Lower leg skin (tissue), 3 donors: ENCODE data around the gene ACADM.

Experiments used
- POLR2A ChIP-seq, 2 donors: fragments of 450-650 bp; IDR thresholded peaks; one replicate each; pipeline ENCODE4 v1.6.1; 2016 to 2017; ENCODE audit warnings: antibody characterized with exemption in 2 of 2, mild to moderate bottlenecking in 1 of 2, moderate library complexity in 1 of 2
- TF ChIP-seq, protein P1 (sequence below), 3 donors: fragments of 450-650 bp; IDR thresholded peaks; one replicate each; pipeline ENCODE4 v1.5.1; 2016; ENCODE audit warnings: antibody characterized with exemption in 3 of 3, mild to moderate bottlenecking in 3 of 3, moderate library complexity in 2 of 3

DNA sequence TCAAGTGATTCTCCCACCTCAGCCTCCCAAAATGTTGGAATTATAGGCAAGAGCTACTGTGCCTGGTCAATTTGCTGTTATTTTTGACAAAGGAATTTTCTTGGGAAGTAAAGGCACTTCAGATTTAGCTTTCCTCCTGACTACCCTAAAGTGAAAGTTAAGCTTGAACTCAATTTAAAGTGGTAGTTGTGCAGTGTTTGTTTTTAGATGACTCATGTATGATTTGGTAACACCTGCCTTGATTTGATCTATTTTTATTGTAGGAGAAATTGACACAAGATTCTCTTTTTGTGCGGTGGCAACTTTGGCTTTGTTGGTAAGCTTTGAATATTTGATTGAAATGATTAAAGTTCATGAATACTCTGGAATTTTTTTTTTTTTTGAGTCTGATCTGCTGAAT lies 66.5 kb downstream of the ACADM start:
- TF ChIP-seq POLR2A (IDR thresholded peaks at IDR 0.05): no peak
- TF ChIP-seq, protein P1, sequence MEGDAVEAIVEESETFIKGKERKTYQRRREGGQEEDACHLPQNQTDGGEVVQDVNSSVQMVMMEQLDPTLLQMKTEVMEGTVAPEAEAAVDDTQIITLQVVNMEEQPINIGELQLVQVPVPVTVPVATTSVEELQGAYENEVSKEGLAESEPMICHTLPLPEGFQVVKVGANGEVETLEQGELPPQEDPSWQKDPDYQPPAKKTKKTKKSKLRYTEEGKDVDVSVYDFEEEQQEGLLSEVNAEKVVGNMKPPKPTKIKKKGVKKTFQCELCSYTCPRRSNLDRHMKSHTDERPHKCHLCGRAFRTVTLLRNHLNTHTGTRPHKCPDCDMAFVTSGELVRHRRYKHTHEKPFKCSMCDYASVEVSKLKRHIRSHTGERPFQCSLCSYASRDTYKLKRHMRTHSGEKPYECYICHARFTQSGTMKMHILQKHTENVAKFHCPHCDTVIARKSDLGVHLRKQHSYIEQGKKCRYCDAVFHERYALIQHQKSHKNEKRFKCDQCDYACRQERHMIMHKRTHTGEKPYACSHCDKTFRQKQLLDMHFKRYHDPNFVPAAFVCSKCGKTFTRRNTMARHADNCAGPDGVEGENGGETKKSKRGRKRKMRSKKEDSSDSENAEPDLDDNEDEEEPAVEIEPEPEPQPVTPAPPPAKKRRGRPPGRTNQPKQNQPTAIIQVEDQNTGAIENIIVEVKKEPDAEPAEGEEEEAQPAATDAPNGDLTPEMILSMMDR (IDR thresholded peaks at IDR 0.05): no peak
